HCT116 (cell line): Measurements from ENCODE around the gene PIP4K2A. TPM values are rescaled to one million over a fixed set of nuclear protein-coding genes. Genes with fewer than 3 reads are reported as not detected.

ENCODE experiments used
- ATAC-seq: fragments of 200-7000 bp; cut with Tn5 transposase; 2 replicates; pipeline ENCODE4 v1.9.1; 2020; ENCODE audit warnings: mild to moderate bottlenecking, moderate library complexity
- BruUV-seq: library from RNA; stranded (reverse); fragments of 400-500 nt; replicated peaks from 2 replicates; lab custom pipeline; 2021; lab: Mats Ljungman, UMichigan
- CTCF ChIA-PET: fragments of 300-600 bp; sonication (Branson Sonifier 250); formaldehyde crosslinking; loops from one replicate; lab custom pipeline; 2021; ENCODE audit warnings: antibody characterized with exemption; lab: Charles Lee
- POLR2A ChIA-PET: fragments of 300-600, 350-600 bp; sonication (Branson Sonifier 250); formaldehyde crosslinking; loops from one replicate; lab custom pipeline; 2021; ENCODE audit warnings: antibody characterized with exemption; lab: Charles Lee
- RAD21 ChIA-PET, 2 experiments: fragments of 300-600 bp; sonication (Branson Sonifier 250); formaldehyde crosslinking; loops; one replicate each; lab custom pipeline; 2023; ENCODE audit warnings: low total read pairs in 2 of 2; ENCODE audit not compliant: uncharacterized antibody in 2 of 2, unreplicated experiment in 2 of 2, low non-redundant PET in 1 of 2; lab: Charles Lee
- DNase-seq: peaks from one replicate; pipeline ENCODE4 v3.0.0-alpha.2; 2010; ENCODE audit warnings: low read depth, low spot score
- H2AFZ ChIP-seq: fragments of 200-600 bp; shearing (Covaris generic), sonication (generic); 2 replicates; pipeline ENCODE4 v1.6.1; 2017; ENCODE audit warnings: low read depth, mixed run types, mixed read lengths, antibody characterized with exemption, low read length; ENCODE audit not compliant: poor library complexity, severe bottlenecking
- H3K27ac ChIP-seq: 2 replicates; pipeline ENCODE4 v1.5.1; 2012; ENCODE audit warnings: low read depth, low read length
- H3K27me3 ChIP-seq: fragments of 200-600 bp; sonication (generic); 2 replicates; pipeline ENCODE4 v1.6.1; 2016; ENCODE audit warnings: mixed run types, low read length, mixed read lengths; ENCODE audit not compliant: insufficient read depth
- H3K36me3 ChIP-seq, 2 experiments: fragments of 200-500 bp in 1 of 2; fragments of 200-600 bp in 1 of 2; sonication (Bioruptor generic) in 1 of 2; sonication (generic) in 1 of 2; 2 replicates each; pipeline versions ENCODE4 v1.5.1 to v1.6.1; 2014 to 2016; ENCODE audit warnings: low read length in 2 of 2, inconsistent platforms in 1 of 2, mixed read lengths in 1 of 2, mixed run types in 1 of 2; ENCODE audit not compliant: insufficient read depth in 2 of 2, control insufficient read depth in 1 of 2
- H3K4me1 ChIP-seq, 2 experiments: fragments of 200-600 bp in 1 of 2; sonication (generic) in 1 of 2; 2 replicates each; pipeline versions ENCODE4 v1.5.1 to v1.6.1; 2012 to 2017; ENCODE audit warnings: low read length in 2 of 2, inconsistent platforms in 1 of 2, mild to moderate bottlenecking in 1 of 2, mixed read lengths in 1 of 2, mixed run types in 1 of 2, moderate library complexity in 1 of 2; ENCODE audit not compliant: insufficient read depth in 2 of 2, control insufficient read depth in 1 of 2
- H3K4me2 ChIP-seq: fragments of 200-600 bp; sonication (generic); 2 replicates; pipeline ENCODE4 v1.6.1; 2017; ENCODE audit warnings: mixed run types, low read length, mixed read lengths
- H3K4me3 ChIP-seq, 2 experiments: fragments of 200-600 bp in 1 of 2; sonication (generic) in 1 of 2; replicated peaks in 1 of 2; 2 replicates each; pipeline ENCODE4 v1.5.1; 2011 to 2016; ENCODE audit warnings: low read length in 2 of 2, control low read depth in 1 of 2, low read depth in 1 of 2, mild to moderate bottlenecking in 1 of 2, mixed read lengths in 1 of 2, mixed run types in 1 of 2
- H3K79me2 ChIP-seq: fragments of 200-600 bp; sonication (generic); 2 replicates; pipeline ENCODE4 v1.6.1; 2017; ENCODE audit warnings: mild to moderate bottlenecking, mixed run types, low read length, moderate library complexity, mixed read lengths; ENCODE audit not compliant: insufficient read depth
- H3K9ac ChIP-seq: fragments of 200-600 bp; sonication (generic); 2 replicates; pipeline ENCODE4 v1.6.1; 2016; ENCODE audit warnings: low read length, mixed read lengths
- H3K9me2 ChIP-seq: fragments of 200-600 bp; sonication (generic), shearing (Covaris generic); 2 replicates; pipeline ENCODE4 v1.6.1; 2017; ENCODE audit warnings: mixed run types, mild to moderate bottlenecking, moderate library complexity; ENCODE audit not compliant: insufficient read depth
- H3K9me3 ChIP-seq, 2 experiments: fragments of 200-500 bp in 1 of 2; fragments of 200-600 bp in 1 of 2; sonication (Bioruptor generic) in 1 of 2; sonication (generic) in 1 of 2; 2 replicates each; pipeline ENCODE4 v1.6.1; 2014 to 2017; ENCODE audit warnings: low read length in 2 of 2, mixed read lengths in 2 of 2, inconsistent platforms in 1 of 2, low read depth in 1 of 2, mild to moderate bottlenecking in 1 of 2, mixed run types in 1 of 2, moderate library complexity in 1 of 2; ENCODE audit not compliant: control insufficient read depth in 1 of 2, insufficient read depth in 1 of 2
- H4K20me1 ChIP-seq: fragments of 200-600 bp; sonication (generic), shearing (Covaris generic); 2 replicates; pipeline ENCODE4 v1.6.1; 2017; ENCODE audit warnings: mixed run types, mild to moderate bottlenecking, moderate library complexity; ENCODE audit not compliant: insufficient read depth
- CEBPB ChIP-seq: IDR thresholded peaks from 2 replicates; pipeline ENCODE4 v1.6.1; 2012; ENCODE audit warnings: low read depth
- CTCF ChIP-seq, 3 experiments: fragments of 200-600 bp in 1 of 3; sonication (generic) in 1 of 3; IDR thresholded peaks in 2 of 3; conservative IDR thresholded peaks in 1 of 3; 2 replicates each; pipeline ENCODE4 v1.5.1; 2012 to 2017; ENCODE audit warnings: low read depth in 2 of 3, low read length in 2 of 3, antibody characterized with exemption in 1 of 3, borderline replicate concordance in 1 of 3, control low read depth in 1 of 3, mild to moderate bottlenecking in 1 of 3, mixed read lengths in 1 of 3, mixed run types in 1 of 3, moderate library complexity in 1 of 3; ENCODE audit not compliant: insufficient read depth in 1 of 3
- EGR1 ChIP-seq: IDR thresholded peaks from 2 replicates; pipeline ENCODE4 v1.6.1; 2012; ENCODE audit warnings: low read depth
- EZH2 ChIP-seq: fragments of 200-600 bp; sonication (generic); IDR thresholded peaks from 2 replicates; pipeline ENCODE4 v1.6.1; 2017; ENCODE audit warnings: antibody characterized with exemption, mixed run types
- EZH2phosphoT487 ChIP-seq: fragments of 200-600 bp; IDR thresholded peaks from 2 replicates; pipeline ENCODE4 v1.6.1; 2018; ENCODE audit warnings: antibody characterized with exemption, borderline replicate concordance
- POLR2A ChIP-seq: IDR thresholded peaks from 2 replicates; pipeline ENCODE4 v1.7.0; 2011; ENCODE audit warnings: borderline replicate concordance; ENCODE audit not compliant: insufficient read depth, insufficient read length; ENCODE audit errors: extremely low read depth
- TCF7L2 ChIP-seq: IDR thresholded peaks from 2 replicates; pipeline ENCODE4 v1.7.0; 2011; ENCODE audit warnings: borderline replicate concordance, inconsistent platforms; ENCODE audit not compliant: insufficient read depth, insufficient read length; ENCODE audit errors: extremely low read depth
- YY1 ChIP-seq: IDR thresholded peaks from 2 replicates; pipeline ENCODE4 v1.6.1; 2011; ENCODE audit warnings: low read length, low read depth, moderate library complexity, mild to moderate bottlenecking; ENCODE audit not compliant: insufficient replicate concordance; ENCODE audit errors: extremely low read depth
- ZNF274 ChIP-seq: fragments of 200-500 bp; sonication (Bioruptor generic); IDR thresholded peaks from 2 replicates; pipeline ENCODE4 v1.6.1; 2014; ENCODE audit warnings: mild to moderate bottlenecking, low read depth, low read length, inconsistent platforms
- intact Hi-C: fragments of 100-400 bp; cut with micrococcal nuclease; formaldehyde crosslinking; loops from 2 replicates; pipeline ENCODE4 v1.10.0; 2022
- total RNA-seq: library from RNA; stranded (reverse); gene quantifications from one replicate; pipeline ENCODE4 v1.2.1, GENCODE V29; 2021; ENCODE audit not compliant: unreplicated experiment

The PIP4K2A gene
- total RNA-seq, 1 experiment from 2014 or later, result 41.9 TPM

GRCh38 chr10:22686347-22686746 is 28.0 kb downstream of the PIP4K2A start (continued):
- no peak for TF ChIP-seq EZH2
- no peak for TF ChIP-seq CEBPB
- no peak for TF ChIP-seq CTCF (IDR thresholded peaks at IDR 0.05 in 2 of 3, conservative IDR thresholded peaks at IDR 0.05 in 1 of 3; ENCODE audit: borderline replicate concordance in 1 of 3, insufficient read depth in 1 of 3, low read depth in 2 of 3, low read length in 2 of 3)
- TF ChIP-seq YY1, result no peak
- TF ChIP-seq ZNF274, result no peak
- no peak for TF ChIP-seq TCF7L2
- no peak for TF ChIP-seq EGR1

- TF ChIP-seq CTCF (IDR thresholded peaks at IDR 0.05 in 2 of 3, conservative IDR thresholded peaks at IDR 0.05 in 1 of 3; ENCODE audit: borderline replicate concordance in 1 of 3, insufficient read depth in 1 of 3, low read depth in 2 of 3, low read length in 2 of 3) (no peak), EZH2phosphoT487 (no peak), CEBPB (no peak), POLR2A (no peak)
- Histone ChIP-seq H3K4me1 (peaks cover 43 to 66% of the 10 kb centered on the region in 2 experiments), H3K9me2 (no peaks in the 10 kb centered on the region), H3K79me2 (peaks cover 100% of the 10 kb centered on the region), H3K4me3 (no peak overlapping the region), H4K20me1 (peaks cover 30% of the 10 kb centered on the region; the same call in 1 of the 2 replicates), H3K9ac (no peak overlapping the region), H3K9me3 (no peaks in the 10 kb centered on the region), H2AFZ (no peak overlapping the region), H3K27ac (no peak overlapping the region), H3K4me2 (peak overlapping the region; percentile 6; the same call in 1 of the 2 replicates), H3K27me3 (no peaks in the 10 kb centered on the region), H3K36me3 (no peaks in the 10 kb centered on the region)
- no TSS peak for BruUV-seq
- no peak for DNase-seq
- ChIA-PET RAD21 (no interaction called here), POLR2A (no interaction called here), CTCF (no interaction called here)
- intact Hi-C loops, result no loop called here
- no peak for ATAC-seq
Measured at GRCh38 chr10:22685926-22686325, 28.5 kb downstream of the PIP4K2A start.
